Left renal cortex interstitium (tissue), 4 donors: ENCODE measurements around the gene GRM1. TPM values are rescaled to one million over a fixed set of nuclear protein-coding genes. Genes with fewer than 3 reads are reported as not detected.
"Not testable (repeated sequence)": the region's sequence is repeated elsewhere in the genome, so short reads cannot be mapped to it uniquely, and the experiment has no call there.

Source experiments
- DNase-seq, 4 donors: peaks; one replicate each; pipeline ENCODE4 v3.0.0-alpha.2; 2013; ENCODE audit warnings: low read depth in 4 of 4, low spot score in 2 of 4, missing footprints in 1 of 4
- polyA plus RNA-seq, 4 donors: library from polyadenylated mRNA; unstranded; fragments of 120-200 nt; gene quantifications; one replicate each; pipeline ENCODE4 v1.2.1, GENCODE V29; 2013; ENCODE audit not compliant: insufficient read length in 4 of 4

The GRM1 gene
- polyA plus RNA-seq, 4 donors, result 0.19 to 0.40 (median 0.22) TPM

DNA sequence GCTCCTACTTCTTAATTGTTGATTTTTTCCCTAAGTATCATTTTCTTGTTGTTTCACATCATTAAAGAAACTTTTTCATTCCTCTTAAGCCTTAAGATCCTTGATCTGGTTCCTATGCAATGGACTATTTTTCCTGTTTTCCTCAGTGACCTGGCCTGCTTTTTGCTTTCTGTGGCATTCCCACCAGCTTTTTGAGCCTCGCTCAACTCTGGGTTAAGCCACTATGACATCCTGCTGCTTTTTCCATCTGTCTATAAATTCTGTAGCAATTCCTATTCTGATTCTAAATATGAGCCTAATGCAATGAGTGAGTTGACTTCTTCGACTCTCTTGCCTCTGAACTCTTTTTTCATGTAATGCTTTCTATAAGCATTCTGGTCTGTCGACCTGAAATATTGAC lies 160.3 kb downstream of the GRM1 start:
- DNase-seq, result no peak

GRCh38 chr6:146190581-146190980 lies 161.7 kb downstream of the GRM1 start:
- no peak for DNase-seq

DNA sequence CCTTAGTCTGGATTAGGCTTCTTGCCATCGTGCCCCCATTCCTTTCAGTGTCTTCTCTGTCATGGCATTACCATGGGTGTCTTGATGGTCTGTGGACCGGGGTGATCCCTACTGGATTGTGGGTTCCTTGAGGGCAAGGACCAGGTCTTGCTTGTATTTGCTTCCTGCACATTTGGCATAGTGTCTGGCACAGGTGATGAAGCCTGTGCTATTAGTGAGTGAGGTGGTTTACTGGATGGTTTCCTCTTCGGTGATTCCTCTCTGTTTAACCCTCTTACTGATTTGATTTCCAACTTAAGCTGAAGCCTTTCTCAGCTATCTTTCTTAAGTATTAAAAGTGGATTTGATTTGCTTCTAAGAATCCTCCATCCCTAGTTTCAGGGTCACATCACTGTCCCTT lies 162.3 kb downstream of the GRM1 start:
- no peak for DNase-seq

DNA sequence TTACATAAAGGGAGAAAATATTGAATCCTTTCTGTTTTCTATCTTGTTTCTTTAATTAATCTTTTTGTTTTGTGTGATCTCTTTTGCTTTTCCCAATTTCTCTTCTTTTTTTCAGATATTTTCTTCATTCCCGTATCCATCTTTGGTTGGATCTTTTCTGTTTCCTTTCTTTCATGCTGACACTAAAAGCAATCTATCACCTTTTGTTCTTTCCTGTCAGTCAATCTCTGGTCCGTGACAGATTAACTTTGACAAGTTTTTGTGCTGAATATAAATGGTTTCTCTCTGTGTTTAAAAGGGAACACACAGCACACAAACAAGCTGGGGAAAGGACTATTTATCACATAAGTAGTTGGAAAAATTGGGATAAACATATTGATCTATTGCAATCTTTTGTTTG lies 162.8 kb downstream of the GRM1 start:
- no peak for DNase-seq

- DNase-seq, result no peak
Measured at GRCh38 chr6:146194434-146194833, 165.6 kb downstream of the GRM1 start.

- DNase-seq, result no peak
Measured at GRCh38 chr6:146200176-146200575, 171.3 kb downstream of the GRM1 start.

DNA sequence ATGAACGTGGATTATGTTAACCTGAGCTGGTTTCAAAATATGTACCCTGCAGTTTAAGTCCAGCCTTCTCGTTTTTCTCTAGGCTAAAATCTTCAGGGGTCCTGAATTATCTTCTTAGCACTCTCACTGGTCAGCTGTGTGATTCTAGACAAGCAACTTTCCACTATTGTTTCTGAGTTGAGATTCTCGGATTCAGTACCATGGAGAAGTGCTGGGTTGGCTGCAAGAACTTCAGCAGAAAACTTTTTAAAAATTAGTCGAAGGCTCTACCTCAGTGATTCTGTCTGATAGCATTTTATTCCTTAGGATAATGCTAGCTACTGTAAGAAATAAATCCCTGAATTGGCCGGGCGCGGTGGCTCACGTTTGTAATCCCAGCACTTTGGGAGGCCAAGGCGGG lies 173.7 kb downstream of the GRM1 start:
- no peak for DNase-seq

DNA sequence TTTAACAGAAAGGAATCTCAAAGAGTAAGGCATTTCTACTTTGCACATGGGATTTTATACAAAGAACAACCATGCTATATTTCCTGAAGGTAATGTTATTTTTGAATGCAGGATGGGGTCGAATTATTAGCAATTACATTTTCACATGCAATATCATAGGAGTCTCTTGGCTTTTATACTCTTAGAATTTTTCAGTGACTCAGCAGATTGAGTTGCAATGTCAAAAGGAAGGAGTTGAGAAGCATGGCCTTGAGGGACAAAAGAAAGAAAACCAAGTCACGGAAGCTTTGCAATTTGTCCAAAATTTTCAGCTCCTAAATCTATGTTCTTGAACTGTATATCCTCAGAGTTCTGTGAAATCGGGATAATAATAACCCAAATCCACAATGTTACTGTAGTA lies 181.1 kb downstream of the GRM1 start:
- no peak for DNase-seq

GRCh38 chr6:146210406-146211083 lies 181.7 kb downstream of the GRM1 start:
- no peak for DNase-seq

- no peak for DNase-seq
Measured at GRCh38 chr6:146211646-146212045, 182.8 kb downstream of the GRM1 start.

GRCh38 chr6:146212781-146213180 lies 183.9 kb downstream of the GRM1 start:
- DNase-seq, result no peak

DNA sequence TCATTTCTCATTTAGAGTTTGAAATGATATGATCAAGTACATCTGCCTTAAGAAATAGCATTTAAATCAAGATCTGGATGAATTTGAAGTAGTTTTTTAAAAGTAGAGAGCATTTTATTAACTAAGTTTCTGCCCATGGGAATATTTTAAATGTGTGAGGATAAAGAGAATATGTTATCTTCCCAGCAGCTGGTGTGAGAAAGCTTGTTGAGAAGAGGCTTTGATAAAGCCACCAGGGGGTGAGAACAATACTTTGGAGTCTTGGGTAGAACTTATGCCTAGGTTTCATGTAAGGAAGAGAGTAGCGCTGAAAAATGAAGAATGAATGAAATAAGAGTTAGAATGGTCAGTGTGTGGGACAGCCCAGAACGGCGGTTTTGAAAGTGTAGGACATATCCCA lies 190.2 kb downstream of the GRM1 start:
- DNase-seq, result no peak

GRCh38 chr6:146224449-146224848 lies 195.6 kb downstream of the GRM1 start:
- DNase-seq, result no peak

GRCh38 chr6:146224988-146225387 lies 196.1 kb downstream of the GRM1 start:
- no peak for DNase-seq

- DNase-seq, result no peak
Measured at GRCh38 chr6:146240322-146240721, 211.5 kb downstream of the GRM1 start.

GRCh38 chr6:146240807-146241206 lies 211.9 kb downstream of the GRM1 start:
- DNase-seq, result no peak

- not testable (repeated sequence) for DNase-seq
Measured at GRCh38 chr6:146243646-146244045, 214.8 kb downstream of the GRM1 start.

DNA sequence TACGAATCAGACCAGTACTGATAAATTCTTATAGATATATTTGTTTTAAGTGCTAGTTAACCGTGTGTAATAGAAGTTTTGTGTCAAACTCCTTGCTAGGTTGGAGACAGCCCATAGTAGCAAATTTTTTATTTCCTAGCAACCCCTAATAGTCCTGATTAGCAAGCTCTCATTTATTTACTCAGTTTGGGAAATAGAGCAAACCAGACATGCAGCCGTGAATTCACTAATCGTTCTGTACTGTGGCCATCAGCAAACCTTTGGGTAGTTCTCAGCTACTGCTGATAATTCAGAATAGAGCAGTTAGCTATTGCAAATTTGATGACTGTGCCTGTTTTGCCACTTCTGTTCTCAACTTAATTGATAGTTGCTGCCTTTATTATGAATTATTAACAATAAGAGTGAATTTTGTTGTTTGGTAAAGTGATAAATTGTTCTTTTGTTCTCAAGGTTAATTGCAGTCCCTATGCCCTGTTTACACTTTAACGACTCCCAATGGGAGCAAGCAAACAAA lies 215.8 kb downstream of the GRM1 start:
- DNase-seq, result no peak

DNA sequence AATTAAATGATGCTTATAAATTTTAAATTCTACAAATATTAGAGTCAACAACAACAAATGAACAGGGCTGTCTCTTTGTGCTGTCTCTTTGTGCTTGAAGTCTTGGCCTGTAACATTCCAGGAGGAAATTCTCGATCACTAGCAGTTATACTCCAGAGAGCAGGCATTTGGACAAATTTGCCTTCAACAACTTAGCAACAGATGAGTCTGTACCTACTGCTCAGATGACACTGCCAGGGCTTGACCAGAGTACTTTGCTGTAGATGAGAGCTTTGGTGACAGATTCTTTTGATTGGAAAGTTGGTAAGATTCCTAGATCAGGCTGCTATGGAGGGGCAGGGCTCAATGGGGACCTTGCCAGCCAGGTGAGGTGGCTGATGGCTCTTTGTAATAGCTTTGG lies 217.2 kb downstream of the GRM1 start:
- DNase-seq, result no peak

- no peak for DNase-seq
Measured at GRCh38 chr6:146253691-146254090, 224.8 kb downstream of the GRM1 start.

DNA sequence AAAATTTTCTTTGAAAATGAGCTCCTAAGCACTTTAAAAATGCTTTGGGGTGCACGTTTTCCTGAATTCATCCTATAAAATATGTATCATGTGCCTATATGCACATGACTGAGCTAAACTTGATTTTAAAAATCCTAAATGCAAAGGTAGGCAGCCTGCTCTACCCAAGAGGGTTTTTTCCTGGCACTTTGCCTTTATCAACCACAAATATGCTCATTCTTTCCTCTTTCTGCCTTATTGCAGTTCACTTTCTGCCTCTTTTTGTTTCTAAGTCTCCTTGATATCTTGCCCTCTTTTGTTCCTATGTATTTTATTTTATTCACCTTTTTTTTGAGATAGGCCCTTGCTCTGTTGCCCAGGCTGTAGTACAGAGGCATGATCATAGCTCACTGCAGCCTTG lies 229.3 kb downstream of the GRM1 start:
- no peak for DNase-seq

- no peak for DNase-seq
Measured at GRCh38 chr6:146260886-146261285, 232.0 kb downstream of the GRM1 start.

DNA sequence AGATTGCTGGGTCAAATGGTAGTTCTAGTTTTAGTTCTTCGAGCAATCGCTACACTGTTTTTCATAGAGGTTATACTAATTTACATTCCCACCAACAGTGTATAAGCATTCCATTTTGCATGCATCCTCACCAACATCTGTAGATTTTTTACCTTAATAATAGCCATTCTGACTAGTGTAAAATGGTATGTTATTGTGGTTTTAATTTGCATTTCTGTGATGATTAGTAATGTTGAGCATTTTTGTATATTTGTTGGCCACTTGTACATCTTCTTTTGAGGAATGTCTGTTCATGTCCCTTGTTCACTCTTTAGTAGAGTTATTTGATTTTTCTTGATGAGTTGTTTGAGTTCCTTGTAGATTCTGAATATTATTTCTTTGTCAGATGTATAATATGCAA lies 236.2 kb downstream of the GRM1 start:
- DNase-seq, result no peak
